Right lobe of liver (tissue), 6 donors: ENCODE data around the gene RALGPS1. TPM values are rescaled to one million over a fixed set of nuclear protein-coding genes. Genes with fewer than 3 reads are reported as not detected.

Experiments used
- ATAC-seq, 4 donors: fragments of 200-7000 bp; cut with Tn5 transposase; one replicate each; pipeline ENCODE4 v1.9.1; 2020; ENCODE audit warnings: mild to moderate bottlenecking in 4 of 4, moderate library complexity in 4 of 4
- DNase-seq, 3 donors: peaks; one replicate each; pipeline ENCODE4 v3.0.0-alpha.2; 2020
- H3K27ac ChIP-seq, 3 donors: fragments of 200-600 bp; one replicate each; pipeline ENCODE4 v1.8.0; 2022
- H3K27me3 ChIP-seq, 2 donors: fragments of 200-600 bp; one replicate each; pipeline ENCODE4 v1.8.0; 2022
- H3K36me3 ChIP-seq, 4 donors: fragments of 200-600 bp; sonication (generic) in 1 of 4; one replicate each; pipeline versions ENCODE4 v1.5.1 to v1.8.0; 2017 to 2022; ENCODE audit warnings: control low read depth in 1 of 4
- H3K4me1 ChIP-seq, 4 donors: fragments of 200-600 bp; sonication (generic) in 1 of 4; one replicate each; pipeline versions ENCODE4 v1.5.1 to v1.8.0; 2017 to 2022; ENCODE audit warnings: control low read depth in 1 of 4
- H3K4me3 ChIP-seq, 3 donors: fragments of 200-600 bp; one replicate each; pipeline ENCODE4 v1.8.0; 2022
- H3K9me3 ChIP-seq, 4 donors: fragments of 200-600 bp; sonication (generic) in 1 of 4; one replicate each; pipeline versions ENCODE4 v1.5.1 to v1.8.0; 2017 to 2022; ENCODE audit warnings: control low read depth in 1 of 4
- POLR2A ChIP-seq: fragments of 450-650 bp; IDR thresholded peaks from one replicate; pipeline ENCODE4 v1.6.1; 2017; ENCODE audit warnings: antibody characterized with exemption, mild to moderate bottlenecking
- WGBS: methylation state at CpG from one replicate; pipeline ENCODE4 v1.1.6; 2018; ENCODE audit warnings: low coverage, low lambda C conversion rate; ENCODE audit not compliant: insufficient coverage; ENCODE audit errors: missing lambda C conversion rate; 5-methylcytosine and 5-hydroxymethylcytosine counted together
- intact Hi-C, 2 donors: fragments of 100-400 bp; cut with DNase I; formaldehyde crosslinking; loops; one replicate each; pipeline versions ENCODE4 v1.11.2 to v1.14.1; 2022
- total RNA-seq, 6 experiments: library from RNA; depleted of rRNA in 2 of 6; stranded (reverse); fragments of >200 nt in 2 of 6; fragmentation: NEBNext Ultra II Directional in 3 of 6; extraction: Animal tissue kit (Norgen Biotek cat#: 25700) in 3 of 6; gene quantifications; one replicate each; pipeline versions ENCODE4 v1.1.0 to v1.2.4, GENCODE V29; 2016 to 2023
- TF ChIP-seq, protein P1 (sequence below), 4 donors: fragments of 200-600 bp in 3 of 4; fragments of 450-650 bp in 1 of 4; IDR thresholded peaks; one replicate each; pipeline versions ENCODE4 v1.5.1 to v1.8.0; 2016 to 2022; ENCODE audit warnings: antibody characterized with exemption in 4 of 4, mild to moderate bottlenecking in 2 of 4
- donor health status: DM: no; HTN: yes; CAD: no.
- donor health status: DM: no; HTN: no; CAD: no.
- donor health status: DM: no; HTN: no; CAD: no.
- donor health status: DM: no; HTN: yes; CAD: no.
- donor health status: DM: no; HTN: yes; CAD: no.

Gene RALGPS1
- total RNA-seq, 6 experiments from 2014 or later: 1.2 to 3.8 (median 2.4) TPM

- DNase-seq (no peak), ATAC-seq (peak; percentile 73 to 88 (median 82))
- TF ChIP-seq POLR2A: no peak
- TF ChIP-seq, protein P1, sequence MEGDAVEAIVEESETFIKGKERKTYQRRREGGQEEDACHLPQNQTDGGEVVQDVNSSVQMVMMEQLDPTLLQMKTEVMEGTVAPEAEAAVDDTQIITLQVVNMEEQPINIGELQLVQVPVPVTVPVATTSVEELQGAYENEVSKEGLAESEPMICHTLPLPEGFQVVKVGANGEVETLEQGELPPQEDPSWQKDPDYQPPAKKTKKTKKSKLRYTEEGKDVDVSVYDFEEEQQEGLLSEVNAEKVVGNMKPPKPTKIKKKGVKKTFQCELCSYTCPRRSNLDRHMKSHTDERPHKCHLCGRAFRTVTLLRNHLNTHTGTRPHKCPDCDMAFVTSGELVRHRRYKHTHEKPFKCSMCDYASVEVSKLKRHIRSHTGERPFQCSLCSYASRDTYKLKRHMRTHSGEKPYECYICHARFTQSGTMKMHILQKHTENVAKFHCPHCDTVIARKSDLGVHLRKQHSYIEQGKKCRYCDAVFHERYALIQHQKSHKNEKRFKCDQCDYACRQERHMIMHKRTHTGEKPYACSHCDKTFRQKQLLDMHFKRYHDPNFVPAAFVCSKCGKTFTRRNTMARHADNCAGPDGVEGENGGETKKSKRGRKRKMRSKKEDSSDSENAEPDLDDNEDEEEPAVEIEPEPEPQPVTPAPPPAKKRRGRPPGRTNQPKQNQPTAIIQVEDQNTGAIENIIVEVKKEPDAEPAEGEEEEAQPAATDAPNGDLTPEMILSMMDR (IDR thresholded peaks at IDR 0.05): no peak
- Histone ChIP-seq H3K27ac (no peak overlapping the region), H3K27me3 (no peaks in the 10 kb centered on the region), H3K9me3 (no peaks in the 10 kb centered on the region), H3K4me1 (peaks cover 0 to 9% (median 2%) of the 10 kb centered on the region in 4 donors), H3K4me3 (no peak overlapping the region), H3K36me3 (peaks cover 0 to 8% (median 2%) of the 10 kb centered on the region in 4 donors)
- whole genome bisulfite sequencing: 33% methylated on average over 6 of the region's 6 CpGs
- intact Hi-C loops: no loop called here
These were observed 29.4 kb upstream of the RALGPS1 start for GRCh38 chr9:126885131-126885641.

DNA sequence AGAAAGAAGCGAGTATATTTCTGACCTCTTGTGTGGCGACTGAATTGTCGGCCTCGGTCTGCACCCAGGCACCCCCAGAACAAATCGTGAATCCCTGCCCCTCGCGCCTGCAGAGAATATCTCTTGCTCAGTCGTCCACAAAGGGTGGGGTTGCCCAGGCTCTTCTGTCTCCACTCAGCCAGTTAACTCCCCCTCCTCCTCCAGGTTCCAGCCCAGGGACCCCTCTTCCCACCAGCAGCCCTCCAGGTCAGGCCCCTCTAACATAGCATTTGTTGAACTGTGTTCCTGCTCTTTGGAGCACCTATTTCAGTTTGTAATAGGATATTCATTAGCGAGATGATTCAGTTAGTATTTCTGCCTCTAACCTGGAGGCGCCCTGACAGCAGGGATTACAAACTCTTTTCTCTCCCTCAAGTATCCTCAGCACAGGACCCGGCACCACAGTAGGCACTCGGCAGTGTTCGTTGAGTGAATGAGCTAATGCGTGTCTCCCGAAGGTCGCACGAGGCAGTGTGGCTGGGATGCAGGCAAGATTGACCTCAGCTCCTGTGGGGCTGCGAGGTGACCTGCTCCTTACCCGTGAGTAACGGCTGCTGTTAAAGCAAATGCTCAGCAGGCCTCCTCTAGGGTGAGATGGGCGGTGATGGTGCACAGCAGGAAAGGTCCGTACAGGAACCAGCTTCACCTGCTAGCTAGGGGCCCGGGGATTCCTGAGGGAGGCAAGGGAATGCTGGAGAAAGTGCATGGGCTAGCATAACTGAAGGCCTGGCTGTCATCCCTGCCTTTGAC is 28.4 kb upstream of the RALGPS1 start:
- H3K36me3 ChIP-seq: peaks cover 0 to 3% (median 0%) of the 10 kb centered on the region in 4 donors
- H3K4me1 ChIP-seq: peaks cover 0 to 9% (median 2%) of the 10 kb centered on the region in 4 donors
- H3K27ac ChIP-seq: no peak overlapping the region
- no peaks in the 10 kb centered on the region for H3K27me3 ChIP-seq
- intact Hi-C loops: no loop called here
- ATAC-seq (no peak), DNase-seq (no peak)
- H3K4me3 ChIP-seq: no peak overlapping the region
- H3K9me3 ChIP-seq: no peaks in the 10 kb centered on the region
- WGBS: 90% methylated on average over 7 of the region's 23 CpGs
- TF ChIP-seq POLR2A: no peak
- TF ChIP-seq, protein P1 (IDR thresholded peaks at IDR 0.05): no peak

DNA sequence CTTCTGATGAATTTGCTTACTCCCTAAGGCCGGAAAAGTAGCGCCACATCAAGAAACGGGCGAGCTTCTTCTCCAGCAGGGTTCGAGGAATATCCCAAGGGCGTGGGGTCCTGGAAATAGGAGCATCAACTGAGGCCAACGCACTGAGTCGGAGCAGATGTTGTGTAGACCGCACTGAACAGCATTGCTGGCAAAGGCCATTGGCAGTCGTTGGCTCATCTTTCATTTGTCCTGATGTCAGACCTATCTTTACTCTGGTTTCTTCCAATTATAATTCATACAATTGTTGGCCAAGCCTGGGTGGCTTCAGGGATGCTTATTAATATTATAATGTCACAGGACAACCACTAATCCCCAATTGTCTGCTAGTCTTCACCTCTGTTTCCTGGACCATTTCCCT is 27.7 kb upstream of the RALGPS1 start:
- WGBS: 100% methylated on average over 1 of the region's 10 CpGs
- H3K4me1 ChIP-seq: peaks cover 0 to 9% (median 2%) of the 10 kb centered on the region in 4 donors
- DNase-seq (no peak), ATAC-seq (no peak)
- H3K27ac ChIP-seq: no peak overlapping the region
- intact Hi-C loops: no loop called here
- no peak for TF ChIP-seq POLR2A
- TF ChIP-seq, protein P1 (IDR thresholded peaks at IDR 0.05): no peak
- H3K27me3 ChIP-seq: no peaks in the 10 kb centered on the region
- H3K9me3 ChIP-seq: no peaks in the 10 kb centered on the region
- no peak overlapping the region for H3K4me3 ChIP-seq
- H3K36me3 ChIP-seq: peaks cover 0 to 3% (median 0%) of the 10 kb centered on the region in 4 donors

DNA sequence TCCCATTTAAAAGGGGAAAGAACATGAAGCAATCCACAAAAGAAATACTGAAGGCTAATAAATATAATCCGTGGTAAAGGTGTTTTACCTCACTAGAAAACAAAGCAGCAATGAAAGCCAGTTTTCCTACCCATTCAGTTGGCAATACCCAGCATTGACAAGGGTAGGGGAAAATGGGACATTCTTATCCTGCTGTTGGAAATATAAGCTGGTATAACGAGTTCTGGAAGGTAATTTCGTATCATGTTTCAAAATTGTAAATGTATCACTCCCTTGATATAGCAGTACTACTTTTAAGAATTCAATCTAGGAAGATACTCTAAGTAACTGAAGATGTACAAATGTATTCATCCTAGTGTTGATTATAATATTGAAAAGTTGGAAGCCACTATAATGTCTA is 22.9 kb upstream of the RALGPS1 start:
- 75% methylated on average over 3 of the region's 3 CpGs for WGBS
- ATAC-seq (no peak), DNase-seq (no peak)
- Histone ChIP-seq H3K27me3 (no peaks in the 10 kb centered on the region), H3K4me3 (no peak overlapping the region), H3K36me3 (no peaks in the 10 kb centered on the region), H3K27ac (no peak overlapping the region), H3K4me1 (no peaks in the 10 kb centered on the region), H3K9me3 (no peaks in the 10 kb centered on the region)
- intact Hi-C loops: no loop called here
- TF ChIP-seq, protein P1 (IDR thresholded peaks at IDR 0.05): no peak
- TF ChIP-seq POLR2A: no peak
